HFFc6 (cell line): Measurements from ENCODE around the gene AGAP6. TPM values are rescaled to one million over a fixed set of nuclear protein-coding genes. Genes with fewer than 3 reads are reported as not detected.
"Not testable (repeated sequence)": the region's sequence is repeated elsewhere in the genome, so short reads cannot be mapped to it uniquely, and the experiment has no call there.

Experiments used
- DNase-seq: peaks from one replicate; pipeline ENCODE4 v3.0.0-alpha.2; 2018
- H3K27ac Mint-ChIP-seq: 2 replicates; pipeline ENCODE4 v1.8.0; 2020; ENCODE audit warnings: mild to moderate bottlenecking, mixed read lengths
- H3K27me3 Mint-ChIP-seq: 2 replicates; pipeline ENCODE4 v1.8.0; 2021; ENCODE audit warnings: mild to moderate bottlenecking, moderate library complexity, mixed read lengths; ENCODE audit not compliant: insufficient read depth
- H3K36me3 Mint-ChIP-seq: 2 replicates; pipeline ENCODE4 v1.8.0; 2021; ENCODE audit warnings: low read depth, mixed read lengths
- H3K4me1 Mint-ChIP-seq: 2 replicates; pipeline ENCODE4 v1.8.0; 2020; ENCODE audit warnings: low read depth, mixed read lengths
- H3K4me3 Mint-ChIP-seq: 2 replicates; pipeline ENCODE4 v1.8.0; 2020; ENCODE audit warnings: mild to moderate bottlenecking, moderate library complexity, mixed read lengths
- H3K9me3 Mint-ChIP-seq: 2 replicates; pipeline ENCODE4 v1.8.0; 2020; ENCODE audit warnings: mild to moderate bottlenecking, mixed read lengths
- total RNA-seq, 6 experiments: library from RNA; stranded (reverse); fragmentation: NEBNext Ultra II Directional; extraction: Animal tissue kit (Norgen Biotek cat#: 25700); gene quantifications; 2 replicates in 1 of 6; 3 replicates in 5 of 6; pipeline ENCODE4 v1.2.3, GENCODE V29; 2021
- TF ChIP-seq, protein P1 (sequence below): fragments of 200-600 bp; sonication (generic); IDR thresholded peaks from 2 replicates; pipeline ENCODE4 v1.5.0; 2021; ENCODE audit warnings: antibody characterized with exemption, mild to moderate bottlenecking

Gene AGAP6
- total RNA-seq, 6 experiments from 2014 or later = 4.0 to 6.6 (median 4.9) TPM

DNA sequence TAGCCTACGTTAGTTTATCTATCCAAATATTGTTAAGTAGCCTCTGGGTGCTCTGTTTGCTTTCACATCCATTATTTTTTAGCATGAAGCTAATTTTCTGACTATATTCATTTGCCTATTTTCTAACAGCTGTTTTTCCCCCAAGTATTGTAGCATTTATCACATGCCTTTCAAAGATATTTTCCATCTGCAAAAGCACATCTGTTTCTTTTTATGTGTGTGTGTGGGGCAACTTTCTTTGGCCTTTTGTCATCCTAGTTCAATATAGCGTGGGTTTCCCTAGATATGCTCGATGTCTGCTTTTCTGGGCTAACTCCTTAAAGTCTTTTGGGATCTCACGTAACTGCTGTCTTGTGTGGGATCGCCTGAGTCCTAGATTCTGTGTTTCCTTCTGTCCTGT lies 7.1 kb downstream of the AGAP6 start:
- not testable (repeated sequence) for H3K4me1 Mint-ChIP-seq, H3K9me3 Mint-ChIP-seq, H3K27me3 Mint-ChIP-seq, H3K27ac Mint-ChIP-seq, H3K36me3 Mint-ChIP-seq, DNase-seq, H3K4me3 Mint-ChIP-seq

DNA sequence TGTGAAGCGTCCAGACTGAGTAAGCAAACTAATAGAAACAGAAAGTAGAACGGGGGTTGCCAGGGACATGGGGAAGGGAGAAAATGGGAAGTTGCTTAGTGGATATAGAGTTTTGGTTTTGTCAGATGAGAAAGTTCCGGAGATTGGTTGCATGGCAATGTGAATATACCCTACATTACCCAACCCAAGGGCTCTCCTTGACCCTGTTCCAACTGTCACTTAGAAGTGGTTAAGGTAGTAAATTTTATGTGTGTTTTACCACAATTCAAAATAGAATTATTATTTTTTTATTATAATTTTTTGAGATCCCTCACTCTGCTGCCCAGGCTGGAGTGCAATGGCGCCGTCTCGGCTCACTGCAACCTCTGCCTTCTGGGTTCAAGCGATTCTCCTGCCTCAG lies 25.8 kb downstream of the AGAP6 start:
- H3K4me3 Mint-ChIP-seq, H3K9me3 Mint-ChIP-seq, H3K27me3 Mint-ChIP-seq, H3K27ac Mint-ChIP-seq, H3K36me3 Mint-ChIP-seq, DNase-seq: not testable (repeated sequence)
- peaks cover 17% of the 10 kb centered on the region for H3K4me1 Mint-ChIP-seq

DNA sequence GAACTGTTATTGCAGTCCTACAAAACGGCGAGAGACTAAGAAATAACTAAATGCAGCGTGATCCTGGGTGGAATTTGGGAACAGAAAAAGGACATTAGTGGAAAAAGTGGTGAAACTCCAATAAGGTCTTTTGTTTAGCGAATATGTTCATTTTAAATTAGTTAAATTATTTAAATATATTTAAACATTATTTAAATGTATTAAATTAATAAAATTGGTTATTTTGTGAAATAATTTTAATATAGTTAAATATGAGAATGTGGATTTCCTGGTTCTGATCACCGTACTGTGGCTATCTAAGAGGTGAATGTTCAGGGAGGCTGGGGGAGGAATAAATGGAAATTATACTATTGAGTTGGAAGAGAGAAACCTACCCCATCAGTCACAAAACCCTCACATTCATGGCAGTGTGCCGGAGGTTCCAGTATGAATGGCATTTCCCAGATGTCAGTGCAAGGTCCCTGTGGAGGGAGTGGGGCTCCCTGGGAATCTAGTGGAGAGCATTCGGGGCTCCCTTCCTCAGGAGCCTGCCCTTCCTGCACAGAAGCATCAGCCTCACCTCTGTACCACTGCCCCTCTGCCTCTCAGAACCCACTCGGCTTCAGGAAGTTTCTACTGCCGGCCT lies 27.5 kb downstream of the AGAP6 start:
- H3K27me3 Mint-ChIP-seq = not testable (repeated sequence)
- DNase-seq = peak; percentile 19

DNA sequence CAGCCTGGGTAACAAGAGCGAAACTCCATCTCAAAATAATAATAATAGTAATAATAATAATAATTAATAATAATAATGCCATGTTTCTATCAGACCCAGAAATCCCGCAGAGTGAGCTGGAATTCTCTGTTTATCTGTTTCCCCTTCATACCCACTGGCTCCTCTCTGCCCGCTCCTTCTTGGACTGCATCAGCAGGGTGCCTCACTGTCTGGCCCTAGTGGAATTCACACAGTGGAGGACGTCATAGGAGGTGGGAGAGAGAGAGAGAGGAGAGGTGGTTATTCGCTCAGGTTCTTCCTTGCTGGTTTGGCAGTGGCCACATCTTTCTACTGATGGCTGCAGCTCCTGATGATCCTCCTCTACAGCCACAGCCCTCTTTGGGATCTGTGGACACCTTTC lies 28.7 kb downstream of the AGAP6 start:
- H3K9me3 Mint-ChIP-seq, H3K27me3 Mint-ChIP-seq, H3K27ac Mint-ChIP-seq, H3K4me3 Mint-ChIP-seq, H3K36me3 Mint-ChIP-seq, DNase-seq: not testable (repeated sequence)
- peaks cover 17% of the 10 kb centered on the region for H3K4me1 Mint-ChIP-seq

More for the DNA sequence above, 27.5 kb downstream of the AGAP6 start:
- not testable (repeated sequence) for H3K36me3 Mint-ChIP-seq, H3K4me3 Mint-ChIP-seq, H3K9me3 Mint-ChIP-seq
- Mint-ChIP-seq H3K4me1 (peaks cover 17% of the 10 kb centered on the region), H3K27ac (peak overlapping the region; percentile 19; the same call in 1 of the 2 replicates)

DNA sequence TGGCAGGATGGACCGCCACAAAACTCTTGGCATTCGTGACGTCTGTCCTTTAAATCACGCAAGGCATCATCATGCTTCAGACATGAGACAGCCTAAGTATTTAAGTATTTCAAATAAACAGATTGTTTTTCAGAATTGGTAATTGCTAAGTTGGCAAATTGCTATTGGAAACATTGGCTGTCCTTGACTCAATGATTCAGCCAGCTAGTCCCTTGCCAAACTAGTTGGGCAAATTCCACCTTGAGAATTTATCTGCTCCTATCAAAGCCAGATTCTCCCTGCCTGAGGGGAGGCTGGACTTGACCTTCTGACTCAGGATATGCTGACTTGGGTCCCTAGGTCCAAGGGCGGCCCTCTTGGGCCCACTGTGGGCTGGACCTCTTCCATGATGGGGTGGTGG lies 29.4 kb downstream of the AGAP6 start:
- not testable (repeated sequence) for H3K27ac Mint-ChIP-seq, H3K36me3 Mint-ChIP-seq, H3K9me3 Mint-ChIP-seq, DNase-seq, H3K4me3 Mint-ChIP-seq, H3K27me3 Mint-ChIP-seq
- H3K4me1 Mint-ChIP-seq = peaks cover 17% of the 10 kb centered on the region

DNA sequence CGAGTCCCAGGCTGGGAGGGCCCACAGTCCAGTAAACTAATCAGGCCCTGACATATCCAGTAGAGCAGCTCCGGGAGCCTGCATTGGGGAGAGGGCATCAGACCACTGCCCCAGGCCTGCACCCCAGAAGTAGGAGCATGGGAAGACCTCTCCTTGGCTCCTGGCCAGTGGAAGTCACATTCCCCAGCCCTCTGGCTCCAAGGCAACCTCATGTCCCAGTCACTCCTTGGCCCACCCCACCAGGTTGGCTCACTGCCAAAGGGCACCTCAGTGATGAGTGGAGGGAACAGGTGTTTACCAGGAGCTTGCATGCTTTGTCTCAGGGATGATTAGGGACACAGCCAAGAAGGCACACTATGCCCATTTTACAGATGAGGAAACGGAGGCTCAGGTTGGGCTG lies 31.1 kb downstream of the AGAP6 start:
- not testable (repeated sequence) for H3K4me3 Mint-ChIP-seq, DNase-seq

DNA sequence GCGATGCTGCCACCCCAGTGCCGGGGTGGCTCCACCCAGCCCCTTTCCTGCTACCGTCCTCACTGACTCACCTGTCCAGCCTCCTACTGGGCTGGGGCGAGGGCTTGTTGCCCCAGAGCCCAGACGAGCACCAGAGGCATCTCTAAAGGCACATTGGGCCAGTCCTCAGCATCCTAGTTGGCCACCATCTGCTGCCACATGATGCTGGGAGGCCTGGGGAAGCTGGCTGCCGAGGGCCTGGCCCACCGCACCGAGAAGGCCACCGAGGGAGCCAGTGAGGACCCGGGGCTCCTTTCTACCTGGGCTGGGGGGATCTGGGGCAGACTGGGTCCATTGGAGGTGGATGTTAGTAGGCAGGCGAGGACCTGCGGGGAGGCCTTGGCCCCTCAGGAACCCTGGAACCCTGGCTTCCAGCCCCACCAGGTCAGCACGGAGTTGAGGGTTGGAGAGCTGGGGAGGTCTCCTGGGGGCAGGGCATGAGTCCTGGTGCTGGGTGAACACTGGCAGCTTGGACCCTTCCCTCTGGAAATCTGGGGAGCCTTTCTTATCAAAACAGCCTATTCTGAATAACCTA lies 32.3 kb downstream of the AGAP6 start:
- not testable (repeated sequence) for H3K27ac Mint-ChIP-seq, H3K36me3 Mint-ChIP-seq, DNase-seq, H3K27me3 Mint-ChIP-seq, H3K4me3 Mint-ChIP-seq, H3K9me3 Mint-ChIP-seq
- peaks cover 12% of the 10 kb centered on the region for H3K4me1 Mint-ChIP-seq

More for the DNA sequence above, 31.1 kb downstream of the AGAP6 start:
- not testable (repeated sequence) for H3K9me3 Mint-ChIP-seq, H3K27ac Mint-ChIP-seq, H3K27me3 Mint-ChIP-seq, H3K36me3 Mint-ChIP-seq
- H3K4me1 Mint-ChIP-seq = peaks cover 17% of the 10 kb centered on the region

DNA sequence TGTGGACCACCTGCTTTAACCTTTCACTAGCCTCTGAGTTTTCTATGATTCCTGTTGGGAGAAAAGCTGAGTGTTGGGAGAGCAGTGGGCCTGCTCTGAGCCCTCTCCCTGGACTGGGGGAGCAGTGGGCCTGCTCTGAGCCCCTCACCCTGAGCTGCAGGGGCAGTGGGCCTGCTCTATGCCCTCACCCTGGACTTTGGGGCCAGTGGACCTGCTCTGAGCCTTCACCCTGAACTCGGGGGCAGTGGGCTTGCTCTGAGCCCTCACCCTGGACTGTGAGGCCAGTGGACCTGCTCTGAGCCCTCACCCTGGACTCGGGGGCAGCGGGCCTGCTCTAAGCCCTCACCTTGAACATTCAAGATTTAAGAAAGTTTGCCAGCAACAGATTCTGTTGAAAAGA lies 33.4 kb downstream of the AGAP6 start:
- Mint-ChIP-seq H3K9me3 (peaks cover 10% of the 10 kb centered on the region; the same call in 1 of the 2 replicates), H3K4me1 (peaks cover under 1% of the 10 kb centered on the region; the same call in 1 of the 2 replicates), H3K27ac (no peak overlapping the region), H3K27me3 (peaks cover 20% of the 10 kb centered on the region), H3K36me3 (peaks cover 6% of the 10 kb centered on the region; the same call in 1 of the 2 replicates), H3K4me3 (no peak overlapping the region)
- no peak for DNase-seq
- TF ChIP-seq, protein P1, sequence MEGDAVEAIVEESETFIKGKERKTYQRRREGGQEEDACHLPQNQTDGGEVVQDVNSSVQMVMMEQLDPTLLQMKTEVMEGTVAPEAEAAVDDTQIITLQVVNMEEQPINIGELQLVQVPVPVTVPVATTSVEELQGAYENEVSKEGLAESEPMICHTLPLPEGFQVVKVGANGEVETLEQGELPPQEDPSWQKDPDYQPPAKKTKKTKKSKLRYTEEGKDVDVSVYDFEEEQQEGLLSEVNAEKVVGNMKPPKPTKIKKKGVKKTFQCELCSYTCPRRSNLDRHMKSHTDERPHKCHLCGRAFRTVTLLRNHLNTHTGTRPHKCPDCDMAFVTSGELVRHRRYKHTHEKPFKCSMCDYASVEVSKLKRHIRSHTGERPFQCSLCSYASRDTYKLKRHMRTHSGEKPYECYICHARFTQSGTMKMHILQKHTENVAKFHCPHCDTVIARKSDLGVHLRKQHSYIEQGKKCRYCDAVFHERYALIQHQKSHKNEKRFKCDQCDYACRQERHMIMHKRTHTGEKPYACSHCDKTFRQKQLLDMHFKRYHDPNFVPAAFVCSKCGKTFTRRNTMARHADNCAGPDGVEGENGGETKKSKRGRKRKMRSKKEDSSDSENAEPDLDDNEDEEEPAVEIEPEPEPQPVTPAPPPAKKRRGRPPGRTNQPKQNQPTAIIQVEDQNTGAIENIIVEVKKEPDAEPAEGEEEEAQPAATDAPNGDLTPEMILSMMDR = no peak

DNA sequence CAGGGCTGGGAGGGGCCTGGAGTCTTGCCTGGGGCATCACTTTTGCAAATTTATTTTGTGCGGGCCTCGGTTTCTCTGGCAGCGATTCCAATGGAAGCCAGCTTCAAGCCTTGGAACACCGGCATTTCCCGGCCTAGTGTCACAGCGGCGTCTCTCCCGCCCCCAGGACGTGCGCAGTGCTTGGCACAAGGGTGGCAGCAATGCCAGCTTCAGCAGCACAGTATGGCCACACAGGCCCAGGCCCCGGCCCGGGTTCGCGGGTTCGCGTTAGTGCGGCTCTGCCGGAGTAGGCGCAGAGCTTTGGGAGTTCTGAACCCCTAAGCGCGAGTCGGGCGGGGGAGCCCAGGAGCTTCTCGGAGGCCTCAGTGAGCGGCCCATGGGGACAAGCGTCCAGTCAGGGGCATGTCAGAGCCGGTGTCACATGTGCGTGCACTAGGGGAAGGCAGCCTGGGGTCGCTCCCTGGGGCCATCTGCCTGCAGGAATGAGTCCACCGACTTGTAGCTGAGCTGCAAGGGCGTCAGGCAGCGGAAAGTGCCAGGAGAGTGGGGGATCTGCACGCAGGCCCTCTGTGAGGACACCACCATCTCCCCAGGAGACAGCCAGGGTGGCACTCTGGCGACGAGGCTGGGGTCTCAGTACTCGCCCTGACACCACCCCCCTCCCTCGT lies 36.6 kb downstream of the AGAP6 start:
- H3K4me3 Mint-ChIP-seq, DNase-seq, H3K36me3 Mint-ChIP-seq, H3K4me1 Mint-ChIP-seq, H3K27ac Mint-ChIP-seq: not testable (repeated sequence)
- Mint-ChIP-seq H3K27me3 (peaks cover 37% of the 10 kb centered on the region), H3K9me3 (peaks cover 10% of the 10 kb centered on the region; the same call in 1 of the 2 replicates)
